Osteocyte (in vitro differentiated cells): ENCODE data around the gene CAMKK1. TPM values are rescaled to one million over a fixed set of nuclear protein-coding genes. Genes with fewer than 3 reads are reported as not detected.

ENCODE experiments used
- DNase-seq: peaks from one replicate; pipeline ENCODE4 v3.0.0; 2021; ENCODE audit warnings: mixed read lengths; ENCODE audit not compliant: unreplicated experiment; ENCODE audit errors: extremely low spot score
- H3K27ac Mint-ChIP-seq: one replicate; pipeline ENCODE4 v1.8.0; 2021; ENCODE audit warnings: mild to moderate bottlenecking, mixed read lengths; ENCODE audit not compliant: unreplicated experiment
- H3K27me3 Mint-ChIP-seq: one replicate; pipeline ENCODE4 v1.8.0; 2021; ENCODE audit warnings: mixed read lengths; ENCODE audit not compliant: unreplicated experiment
- H3K36me3 Mint-ChIP-seq: one replicate; pipeline ENCODE4 v1.8.0; 2021; ENCODE audit warnings: mixed read lengths; ENCODE audit not compliant: unreplicated experiment
- H3K4me1 Mint-ChIP-seq: one replicate; pipeline ENCODE4 v1.8.0; 2021; ENCODE audit warnings: mixed read lengths; ENCODE audit not compliant: unreplicated experiment
- H3K4me3 Mint-ChIP-seq: one replicate; pipeline ENCODE4 v1.8.0; 2021; ENCODE audit warnings: mild to moderate bottlenecking, moderate library complexity, mixed read lengths; ENCODE audit not compliant: unreplicated experiment
- H3K9me3 Mint-ChIP-seq: one replicate; pipeline ENCODE4 v1.8.0; 2021; ENCODE audit warnings: mixed read lengths; ENCODE audit not compliant: unreplicated experiment
- CTCF ChIP-seq: fragments of 200-600 bp; sonication (generic); IDR thresholded peaks from 2 replicates; pipeline ENCODE4 v1.5.0; 2021; ENCODE audit warnings: antibody characterized with exemption, mild to moderate bottlenecking, moderate library complexity
- total RNA-seq: library from RNA; stranded (reverse); gene quantifications from 2 replicates; pipeline ENCODE4 v1.2.1, GENCODE V29; 2021

The CAMKK1 gene
- total RNA-seq, 1 donor from 2014 or later: 1.3 TPM

GRCh38 chr17:3836551-3836950 lies 56.3 kb downstream of the CAMKK1 start:
- Mint-ChIP-seq H3K4me1 (no peaks in the 10 kb centered on the region), H3K27ac (no peak overlapping the region), H3K9me3 (no peaks in the 10 kb centered on the region), H3K4me3 (no peak overlapping the region), H3K27me3 (no peaks in the 10 kb centered on the region), H3K36me3 (peaks cover 43% of the 10 kb centered on the region)
- TF ChIP-seq CTCF: no peak
- DNase-seq: no peak

GRCh38 chr17:3835410-3836229 lies 57.2 kb downstream of the CAMKK1 start:
- Mint-ChIP-seq H3K36me3 (peaks cover 38% of the 10 kb centered on the region), H3K27ac (no peak overlapping the region), H3K4me3 (no peak overlapping the region), H3K4me1 (no peaks in the 10 kb centered on the region), H3K27me3 (no peaks in the 10 kb centered on the region), H3K9me3 (no peaks in the 10 kb centered on the region)
- no peak for DNase-seq
- TF ChIP-seq CTCF: no peak

- Mint-ChIP-seq H3K9me3 (no peaks in the 10 kb centered on the region), H3K27ac (no peak overlapping the region), H3K4me3 (no peak overlapping the region), H3K36me3 (peaks cover 32% of the 10 kb centered on the region), H3K27me3 (no peaks in the 10 kb centered on the region), H3K4me1 (no peaks in the 10 kb centered on the region)
- no peak for TF ChIP-seq CTCF
- no peak for DNase-seq
These were observed 58.0 kb downstream of the CAMKK1 start for GRCh38 chr17:3834811-3835210.

GRCh38 chr17:3828852-3829232 lies 64.0 kb downstream of the CAMKK1 start:
- no peak for TF ChIP-seq CTCF
- Mint-ChIP-seq H3K9me3 (no peaks in the 10 kb centered on the region), H3K27me3 (no peaks in the 10 kb centered on the region), H3K4me3 (no peak overlapping the region), H3K27ac (peak overlapping the region; percentile 57), H3K4me1 (peaks cover 9% of the 10 kb centered on the region), H3K36me3 (peaks cover 41% of the 10 kb centered on the region)
- no peak for DNase-seq

GRCh38 chr17:3828151-3828851 lies 64.6 kb downstream of the CAMKK1 start:
- H3K36me3 Mint-ChIP-seq: peaks cover 40% of the 10 kb centered on the region
- TF ChIP-seq CTCF: no peak
- no peak for DNase-seq
- no peaks in the 10 kb centered on the region for H3K27me3 Mint-ChIP-seq
- no peaks in the 10 kb centered on the region for H3K9me3 Mint-ChIP-seq
- peaks cover 9% of the 10 kb centered on the region for H3K4me1 Mint-ChIP-seq
- peak overlapping the region; percentile 57 for H3K27ac Mint-ChIP-seq
- no peak overlapping the region for H3K4me3 Mint-ChIP-seq
